HG02884 (cell line): Measurements from ENCODE around the gene USH2A.

ENCODE experiments used
- ATAC-seq: cut with Tn5 transposase; IDR thresholded peaks from one replicate; pipeline ENCODE4 v1.9.1; 2021; ENCODE audit warnings: mild to moderate bottlenecking, moderate library complexity; ENCODE audit not compliant: unreplicated experiment

The USH2A gene

GRCh38 chr1:215748431-215748830 is 674.8 kb downstream of the USH2A start:
- no peak for ATAC-seq

DNA sequence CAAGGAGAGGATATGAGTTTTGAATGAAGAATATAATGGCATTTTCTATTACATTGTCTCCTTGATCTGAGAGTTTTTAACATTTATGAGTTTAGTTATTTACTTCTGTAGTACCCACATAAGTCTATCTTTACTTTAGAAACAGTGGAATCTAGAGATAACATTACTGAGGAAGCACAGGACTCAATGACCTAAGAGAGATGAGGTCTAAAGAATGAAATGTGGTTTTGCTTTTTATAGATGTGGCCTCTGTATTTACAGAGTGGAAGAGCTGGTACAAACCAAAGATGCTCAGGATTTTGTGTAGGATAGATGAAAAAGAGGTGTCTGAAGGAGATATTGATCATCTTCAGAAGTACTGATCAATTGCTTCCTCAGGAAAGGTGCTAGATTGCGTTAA is 678.8 kb downstream of the USH2A start:
- ATAC-seq, result no peak

GRCh38 chr1:215739025-215739424 is 684.2 kb downstream of the USH2A start:
- no peak for ATAC-seq

- ATAC-seq, result no peak
Observed at GRCh38 chr1:215731699-215732098, 691.5 kb downstream of the USH2A start.

DNA sequence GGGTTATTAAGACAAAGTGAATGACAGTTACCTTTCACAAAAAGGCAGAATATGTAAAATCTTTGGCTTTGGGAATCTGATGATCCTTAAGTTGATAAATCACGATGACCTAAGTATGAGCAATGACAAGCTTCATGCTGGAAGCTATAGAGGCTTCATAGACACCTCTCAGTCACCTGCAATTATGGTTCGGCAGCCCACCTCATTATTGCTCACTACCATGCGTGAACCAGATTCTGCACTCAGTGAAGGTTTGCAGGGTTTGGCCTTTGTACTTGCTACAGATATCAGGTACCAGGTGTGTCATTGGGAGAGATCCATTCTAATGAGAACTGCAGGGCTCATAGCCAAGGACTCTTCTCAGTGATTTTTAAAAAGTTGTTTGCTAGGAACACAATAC is 692.6 kb downstream of the USH2A start:
- no peak for ATAC-seq

GRCh38 chr1:215728169-215728568 is 695.1 kb downstream of the USH2A start:
- ATAC-seq, result no peak

- no peak for ATAC-seq
Observed at GRCh38 chr1:215720126-215720525, 703.1 kb downstream of the USH2A start.

DNA sequence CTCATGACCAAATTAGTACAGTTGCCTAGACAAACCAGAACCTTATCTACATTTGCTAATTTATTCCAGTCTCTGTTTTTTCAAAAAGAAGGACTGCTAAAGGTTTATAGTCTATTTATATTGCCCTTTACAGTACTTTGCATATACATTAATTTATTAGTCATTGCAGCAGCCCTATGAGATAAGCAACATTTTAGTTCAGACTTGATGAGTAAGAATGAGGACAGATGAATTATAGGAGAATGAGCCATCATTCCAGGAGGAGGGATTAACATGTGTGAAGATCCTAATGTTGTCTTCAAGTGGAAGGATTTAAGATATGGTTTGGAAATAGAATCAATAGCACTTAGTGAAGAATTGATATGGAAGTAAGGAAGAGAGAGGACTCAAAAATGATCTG is 703.7 kb downstream of the USH2A start:
- ATAC-seq, result no peak

DNA sequence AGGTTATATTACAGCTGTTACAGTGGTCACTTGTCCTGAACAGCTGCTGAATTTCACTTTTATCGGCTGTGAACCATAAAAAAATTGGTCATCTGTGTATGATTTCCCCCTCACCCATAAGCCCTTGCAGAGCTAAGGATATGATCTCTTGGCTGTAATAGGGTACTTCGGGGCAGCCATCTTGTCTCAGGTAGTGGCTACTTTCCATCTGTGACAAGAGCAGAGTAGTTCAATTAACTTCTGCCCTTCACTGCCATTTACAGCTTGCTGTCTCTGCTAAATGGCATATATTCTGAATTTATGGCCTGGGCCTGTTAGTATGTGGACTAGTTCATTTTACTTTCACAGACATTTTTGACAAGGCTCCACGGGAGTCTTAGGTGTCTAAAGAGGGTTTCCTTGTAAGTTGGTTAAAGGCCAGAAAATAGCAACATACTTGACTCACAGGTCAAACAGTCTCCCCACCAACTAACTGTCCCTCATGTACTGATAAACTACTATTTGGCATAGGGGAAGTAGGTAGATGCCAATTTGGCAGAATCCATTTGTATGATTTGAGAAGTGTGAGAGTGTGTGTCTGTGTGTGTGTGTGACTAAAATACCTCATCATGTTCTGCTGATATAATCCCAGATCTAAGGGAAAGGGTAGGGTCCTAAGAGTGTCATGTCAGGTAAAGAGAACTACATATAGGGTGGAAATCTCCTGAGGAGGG is 704.5 kb downstream of the USH2A start:
- ATAC-seq, result no peak

GRCh38 chr1:215717677-215718426 is 705.4 kb downstream of the USH2A start:
- no peak for ATAC-seq

DNA sequence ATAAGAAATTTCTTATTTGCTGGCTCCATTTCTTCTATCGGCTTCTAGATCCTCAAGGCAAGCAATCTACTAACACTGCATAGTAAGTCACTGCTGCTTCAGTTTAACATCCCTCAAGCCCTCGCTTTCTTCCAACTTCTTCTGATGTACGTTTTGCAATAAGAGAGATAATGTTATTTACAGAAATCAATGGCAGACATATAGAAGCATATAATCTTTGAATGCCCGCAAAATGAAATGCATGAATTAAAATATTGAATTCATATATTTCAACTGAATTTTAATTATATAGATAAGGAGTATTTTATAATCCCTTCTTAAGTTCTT is 712.4 kb downstream of the USH2A start:
- no peak for ATAC-seq

- peak; percentile 90 for ATAC-seq
Observed at GRCh38 chr1:215710036-215710898, 713.0 kb downstream of the USH2A start.

GRCh38 chr1:215704089-215704860 is 719.0 kb downstream of the USH2A start:
- ATAC-seq, result no peak

DNA sequence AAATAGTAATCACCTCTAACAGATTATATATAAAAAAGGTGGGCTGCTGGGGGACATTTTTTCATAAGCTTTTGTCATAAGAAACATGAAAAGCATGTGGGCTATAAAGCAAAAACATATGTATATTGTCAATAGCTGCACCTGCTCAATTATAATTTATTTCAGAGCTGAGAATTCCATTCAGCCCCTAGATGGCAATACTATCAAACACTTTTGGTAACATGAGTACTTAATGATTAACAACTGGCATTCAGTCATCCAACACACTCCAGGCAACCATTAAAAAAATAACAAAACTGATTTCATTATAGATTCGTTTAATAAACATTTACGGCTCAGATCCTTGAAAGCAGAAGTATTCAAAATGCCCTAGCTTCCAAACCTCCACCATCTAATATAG is 741.0 kb downstream of the USH2A start:
- no peak for ATAC-seq

GRCh38 chr1:215681041-215681440 is 742.2 kb downstream of the USH2A start:
- no peak for ATAC-seq

DNA sequence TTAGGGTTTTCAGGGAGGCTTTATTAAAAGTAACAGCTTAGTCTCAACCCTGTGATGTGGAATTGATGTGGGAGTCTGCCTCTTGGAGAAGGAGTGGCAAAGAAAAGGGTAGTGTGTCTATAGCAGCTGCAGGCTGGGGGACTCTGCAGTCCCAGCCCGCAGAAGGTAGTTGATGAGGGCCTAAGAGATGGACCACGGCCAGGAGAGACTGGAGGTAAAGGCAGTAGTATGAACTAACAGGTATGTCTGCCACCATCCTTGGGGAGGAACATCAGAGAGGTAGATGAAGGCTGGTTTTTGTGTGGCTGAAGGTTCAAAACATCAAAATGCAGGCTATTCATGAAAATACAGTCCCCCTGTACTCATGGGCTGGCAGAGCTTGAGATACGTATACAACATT is 744.0 kb downstream of the USH2A start:
- no peak for ATAC-seq

- ATAC-seq, result no peak
Observed at GRCh38 chr1:215677112-215677511, 746.1 kb downstream of the USH2A start.

DNA sequence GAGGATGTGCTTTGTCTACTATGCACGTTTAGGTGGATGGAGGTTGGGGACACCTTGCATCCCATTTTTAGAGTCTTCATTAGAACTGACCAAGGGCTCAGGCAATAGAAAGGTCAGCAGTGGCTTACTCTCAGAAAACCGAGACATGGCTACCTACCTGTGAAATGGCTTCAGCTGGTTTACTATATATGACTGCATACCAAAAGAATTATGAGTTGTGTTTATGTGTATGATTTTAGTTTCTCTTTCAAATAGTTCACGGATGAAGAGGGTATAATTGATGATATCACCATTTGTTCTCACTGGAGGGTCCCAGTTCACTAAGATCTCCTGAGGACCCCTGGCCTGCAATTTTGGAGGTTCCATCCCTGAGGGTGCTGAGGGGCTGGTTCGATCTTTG is 749.3 kb downstream of the USH2A start:
- no peak for ATAC-seq

DNA sequence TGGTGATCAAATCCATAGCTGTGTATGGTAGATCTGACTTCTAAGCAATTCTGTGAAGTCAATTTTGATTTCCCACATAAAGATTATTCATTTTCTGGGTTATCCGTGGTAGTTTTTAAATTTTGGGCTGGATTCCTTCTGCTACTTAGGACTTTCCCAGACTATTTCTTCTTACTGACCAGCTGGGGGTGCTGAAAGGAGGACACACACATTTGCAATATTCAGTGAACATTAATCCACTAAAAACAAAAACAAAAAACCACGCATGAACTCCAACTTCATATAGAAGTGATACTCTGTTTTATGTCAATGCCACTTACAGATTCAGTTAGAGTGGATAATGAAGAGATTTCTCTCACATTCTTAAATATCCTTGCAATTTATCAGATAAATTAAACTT is 750.8 kb downstream of the USH2A start:
- no peak for ATAC-seq

- ATAC-seq, result no peak
Observed at GRCh38 chr1:215669806-215670491, 753.3 kb downstream of the USH2A start.
